ENCODE measurements around the gene NCMAP.
"Not testable (repeated sequence)": the region's sequence is repeated elsewhere in the genome, so short reads cannot be mapped to it uniquely, and the experiment has no call there.

Gene NCMAP, protein sequence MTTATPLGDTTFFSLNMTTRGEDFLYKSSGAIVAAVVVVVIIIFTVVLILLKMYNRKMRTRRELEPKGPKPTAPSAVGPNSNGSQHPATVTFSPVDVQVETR

DNA sequence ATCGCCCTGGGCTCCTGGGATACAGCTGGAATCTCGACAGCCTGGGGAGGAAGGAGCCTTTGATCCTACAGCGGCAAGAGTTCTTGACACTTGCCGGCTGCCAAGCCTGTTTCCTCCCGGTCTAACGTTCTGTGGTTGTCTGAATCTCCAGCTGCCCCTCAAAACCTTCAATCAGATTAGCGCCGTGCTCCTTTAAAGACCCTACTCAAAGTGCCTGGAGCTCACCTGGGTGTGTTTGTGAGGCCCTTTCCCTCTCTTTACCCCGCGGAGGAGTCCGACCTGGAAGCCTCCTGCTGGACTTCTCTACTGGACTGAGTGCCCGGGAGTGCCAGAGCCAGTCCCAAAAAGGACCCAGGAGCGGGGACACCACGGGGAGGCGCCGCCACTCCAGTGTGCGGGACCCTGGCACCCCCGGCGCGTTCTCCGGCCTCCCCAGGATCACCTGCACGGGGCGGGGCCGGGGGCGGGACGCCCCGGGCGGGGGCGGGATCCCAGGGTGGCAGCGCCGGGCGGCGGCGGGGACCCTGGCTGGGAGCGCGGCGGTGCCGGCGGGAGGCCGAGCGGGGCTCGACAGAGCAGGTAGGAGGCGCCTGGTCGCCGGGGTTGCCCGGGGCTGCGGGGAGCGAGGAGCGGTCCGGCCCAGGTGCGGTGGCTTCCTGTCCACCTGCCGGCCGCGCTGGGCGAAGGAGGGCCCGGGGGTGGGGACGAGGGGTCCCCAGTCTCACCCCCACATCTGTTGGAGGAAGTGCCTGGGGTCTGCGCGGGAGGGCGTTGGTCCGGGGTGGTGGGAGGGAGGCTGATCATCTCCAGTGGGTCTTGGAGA is at the start of gene NCMAP:
Gene NCMAP (plus strand): TSS at position 497 of the 823 bp plus-strand sequence. CDS start 39,344 bp downstream, outside the sequence.
- in situ Hi-C loops (cut with HindIII; ENCODE audit: low sequenced_read_pairs), result no loop called here

DNA sequence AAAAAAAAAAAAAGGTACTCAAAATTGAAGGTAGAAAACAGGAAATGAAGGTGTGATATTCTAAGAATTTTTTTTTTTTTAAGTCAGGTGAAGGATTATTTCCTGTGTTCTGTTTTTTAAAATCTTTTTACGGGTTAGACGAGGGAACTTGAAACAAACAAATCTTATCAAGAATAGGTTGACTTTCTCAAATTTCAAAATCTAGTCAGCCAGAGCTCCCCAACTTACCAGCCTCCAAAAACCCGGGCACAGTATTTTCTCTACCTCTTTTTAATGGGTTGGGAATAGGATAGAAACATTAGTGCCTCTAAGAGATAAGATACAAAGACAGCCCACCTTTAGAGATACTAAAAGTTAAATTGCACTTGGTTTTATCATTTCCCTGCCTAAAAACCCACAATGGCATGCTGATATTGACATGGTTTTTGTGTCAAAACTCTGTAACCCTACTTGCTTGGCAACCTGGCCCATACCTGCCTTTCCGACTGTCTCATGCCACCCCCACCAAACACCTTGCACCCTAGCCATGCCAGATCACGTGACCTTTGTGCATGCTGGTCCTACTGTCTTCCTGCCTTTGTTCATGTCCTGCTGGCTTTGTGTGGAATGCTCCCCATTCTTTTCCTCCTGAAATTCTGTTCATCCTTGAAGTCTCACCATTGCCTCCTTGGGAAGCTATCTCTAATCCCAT is 49.1 kb upstream of the NCMAP start:
- in situ Hi-C loops (cut with HindIII; ENCODE audit: low sequenced_read_pairs), result no loop called here

DNA sequence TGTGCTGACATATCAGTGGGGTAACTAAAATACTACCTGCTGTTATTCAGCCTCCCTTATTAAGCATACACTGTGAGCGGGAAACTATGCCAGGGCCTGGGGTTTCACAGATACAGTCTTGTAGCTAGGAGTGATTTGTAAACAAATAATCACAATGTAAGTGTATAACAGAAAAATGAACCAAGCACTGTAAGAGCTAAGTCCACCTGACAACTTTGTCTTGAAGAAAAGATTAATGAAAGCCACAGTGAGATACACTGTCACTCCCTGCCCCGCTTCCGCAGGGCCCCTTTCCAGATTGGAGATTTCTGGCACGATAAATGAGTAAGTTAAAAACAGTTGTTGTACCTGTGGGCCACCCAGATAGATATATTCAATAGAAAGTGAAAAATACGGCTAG is 48.5 kb upstream of the NCMAP start:
- in situ Hi-C loops (cut with HindIII; ENCODE audit: low sequenced_read_pairs), result no loop called here

DNA sequence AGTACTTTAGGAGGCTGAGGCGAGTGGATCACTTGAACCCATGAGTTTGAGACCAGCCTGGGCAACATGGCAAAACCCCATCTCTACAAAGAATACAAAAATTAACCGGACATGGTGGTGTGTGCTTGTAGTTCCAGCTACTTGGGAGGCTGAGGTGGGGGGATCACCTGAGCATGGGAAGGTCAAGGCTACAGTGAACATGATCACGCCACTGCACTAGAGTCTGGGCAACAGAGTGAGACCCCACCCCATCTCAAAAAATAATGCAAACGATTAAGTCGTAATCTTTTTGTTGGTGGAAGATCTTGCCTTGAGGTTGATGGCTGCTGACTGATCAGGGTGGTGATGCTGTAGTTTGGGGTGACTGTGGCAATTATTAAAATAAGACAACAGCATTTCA is 47.0 kb upstream of the NCMAP start:
- in situ Hi-C loops (cut with HindIII; ENCODE audit: low sequenced_read_pairs), result no loop called here

DNA sequence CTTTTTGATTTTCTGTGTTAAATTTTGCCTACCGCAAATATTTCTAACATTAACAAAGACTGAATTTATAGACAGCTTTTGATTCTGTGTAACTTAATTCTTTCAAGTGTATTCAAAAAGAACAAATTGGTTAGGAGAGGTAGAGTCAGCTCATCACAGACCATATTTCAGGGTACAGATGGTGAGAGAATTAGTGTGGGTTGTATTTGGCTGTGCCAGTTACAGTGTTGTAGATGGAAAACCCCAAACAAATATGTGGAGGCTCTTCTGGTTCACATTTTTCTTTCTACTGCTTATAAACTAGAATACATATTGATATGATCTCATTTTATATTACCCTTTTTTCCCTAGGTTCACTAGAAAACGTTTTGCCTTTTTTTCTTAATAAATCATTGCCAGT is 42.2 kb upstream of the NCMAP start:
- in situ Hi-C loops (cut with HindIII; ENCODE audit: low sequenced_read_pairs), result no loop called here

DNA sequence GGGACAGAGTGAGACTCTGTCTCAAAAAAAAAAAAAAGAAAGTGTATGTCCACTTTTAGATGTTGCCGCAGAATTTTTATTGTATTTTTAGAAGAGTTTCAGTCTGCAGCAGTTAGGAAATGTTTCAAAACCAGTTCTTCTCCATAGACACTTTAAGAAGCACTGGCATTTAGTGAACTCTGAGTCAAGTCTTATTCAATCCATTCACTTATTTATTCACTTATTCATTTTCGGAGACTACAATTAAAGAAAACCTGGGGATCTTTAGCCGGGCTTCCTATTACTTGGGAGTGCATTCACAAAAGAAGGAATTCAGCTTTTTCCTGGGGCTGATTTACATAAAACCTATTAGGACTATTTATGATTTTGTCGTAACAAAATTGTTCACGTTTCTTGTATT is 40.9 kb upstream of the NCMAP start:
- in situ Hi-C loops (cut with HindIII; ENCODE audit: low sequenced_read_pairs), result no loop called here

DNA sequence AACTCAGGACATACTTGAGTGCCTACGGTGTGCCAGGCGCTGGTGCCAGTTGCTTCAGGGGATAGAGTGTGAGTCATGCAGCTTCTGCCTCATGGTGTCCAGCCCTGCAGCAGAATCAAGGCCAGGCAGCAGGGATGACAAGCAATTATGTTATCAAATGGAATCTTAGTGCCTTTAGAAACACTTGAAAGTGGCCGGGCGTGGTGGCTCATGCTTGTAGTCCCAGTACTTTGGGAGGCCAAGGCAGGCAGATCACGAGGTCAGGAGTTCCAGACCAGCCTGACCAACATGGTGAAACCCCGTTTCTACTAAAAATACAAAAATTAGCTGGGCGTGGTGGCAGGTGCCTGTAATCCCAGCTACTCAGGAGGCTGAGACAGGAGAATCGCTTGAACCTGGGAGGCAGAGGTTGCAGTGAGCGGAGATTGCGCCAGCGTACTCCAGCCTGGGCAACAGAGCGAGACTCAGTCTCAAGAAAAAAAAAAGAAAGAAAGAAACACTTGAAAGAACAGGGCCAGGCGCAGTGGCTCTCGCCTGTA is 40.1 kb upstream of the NCMAP start:
- in situ Hi-C loops (cut with HindIII; ENCODE audit: low sequenced_read_pairs), result not testable (repeated sequence)

DNA sequence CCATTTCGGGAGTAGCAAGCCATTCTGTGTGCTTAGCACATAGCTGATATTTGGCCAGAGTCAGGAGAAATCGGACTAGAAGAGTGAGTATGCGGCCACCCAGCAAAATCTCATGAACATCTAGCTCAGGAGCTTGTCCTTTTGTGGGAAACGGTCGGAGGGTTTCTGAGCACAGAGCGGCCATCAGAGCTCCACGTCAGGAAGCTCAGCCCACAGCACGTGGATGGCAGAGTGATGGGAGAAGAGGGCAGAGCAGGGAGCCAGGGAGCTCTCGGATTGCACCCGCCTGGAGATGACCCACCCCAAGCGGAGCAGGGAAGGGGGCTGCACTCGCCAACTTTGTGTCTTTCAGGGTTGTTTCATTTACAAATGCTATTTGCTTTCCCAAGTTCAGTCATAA is 39.4 kb upstream of the NCMAP start:
- in situ Hi-C loops (cut with HindIII; ENCODE audit: low sequenced_read_pairs), result no loop called here

DNA sequence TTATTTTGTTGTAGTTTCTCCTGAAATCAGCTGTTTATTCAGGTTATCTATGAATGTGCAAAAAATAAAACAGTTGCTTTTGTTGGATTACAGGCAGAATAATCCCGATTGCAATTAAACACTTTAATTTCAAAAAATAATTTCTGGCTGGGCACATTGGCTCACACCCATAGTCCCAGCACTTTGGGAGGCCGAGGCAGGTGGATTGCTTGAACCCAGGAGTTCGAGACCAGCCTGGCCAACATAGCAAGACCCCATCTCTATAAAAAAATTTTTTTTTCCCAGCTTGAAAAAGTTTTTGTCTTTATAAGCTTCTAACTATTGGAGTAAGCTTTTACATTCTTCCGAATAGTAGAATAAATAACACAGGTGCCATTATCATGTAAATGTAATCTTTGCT is 38.0 kb upstream of the NCMAP start:
- in situ Hi-C loops (cut with HindIII; ENCODE audit: low sequenced_read_pairs), result no loop called here

DNA sequence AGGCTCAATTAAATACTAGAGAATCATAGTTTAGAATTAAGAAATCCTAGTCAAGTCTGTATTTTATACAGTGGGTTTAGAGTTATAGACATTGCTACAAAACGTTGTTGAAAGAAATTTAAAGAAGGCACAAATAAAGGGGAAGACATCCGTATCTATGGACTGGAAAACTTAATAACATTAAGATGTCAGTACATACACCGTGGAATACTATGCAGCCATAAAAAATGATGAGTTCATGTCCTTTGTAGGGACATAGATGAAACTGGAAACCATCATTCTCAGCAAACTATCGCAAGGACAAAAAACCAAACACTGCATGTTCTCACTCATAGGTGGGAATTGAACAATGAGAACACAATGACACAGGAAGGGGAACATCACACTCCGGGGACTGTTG is 35.6 kb upstream of the NCMAP start:
- in situ Hi-C loops (cut with HindIII; ENCODE audit: low sequenced_read_pairs), result not testable (repeated sequence)

DNA sequence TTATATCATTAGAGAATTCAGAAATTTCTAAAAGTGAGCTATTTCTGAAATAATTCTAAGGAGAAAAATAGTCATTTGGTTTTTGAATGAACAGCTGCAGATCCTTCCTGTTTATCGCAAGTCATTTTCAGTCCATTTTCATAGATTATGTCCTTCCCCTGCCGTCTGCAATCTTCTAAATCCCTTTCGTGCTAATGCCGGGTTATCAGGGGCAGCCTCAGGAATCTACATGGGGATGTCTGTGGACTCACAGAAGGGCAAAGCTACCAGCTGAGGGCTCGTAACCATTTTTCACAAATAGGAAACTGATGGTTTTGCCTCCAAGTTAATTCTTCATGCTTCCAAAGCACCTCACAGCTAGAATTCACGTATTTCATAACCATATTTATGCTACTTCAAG is 30.3 kb upstream of the NCMAP start:
- in situ Hi-C loops (cut with HindIII; ENCODE audit: low sequenced_read_pairs), result loop anchor here (25.0 kb wide), 1 partner anchor 338 kb away; the partner anchor contains the start of gene IFNLR1

DNA sequence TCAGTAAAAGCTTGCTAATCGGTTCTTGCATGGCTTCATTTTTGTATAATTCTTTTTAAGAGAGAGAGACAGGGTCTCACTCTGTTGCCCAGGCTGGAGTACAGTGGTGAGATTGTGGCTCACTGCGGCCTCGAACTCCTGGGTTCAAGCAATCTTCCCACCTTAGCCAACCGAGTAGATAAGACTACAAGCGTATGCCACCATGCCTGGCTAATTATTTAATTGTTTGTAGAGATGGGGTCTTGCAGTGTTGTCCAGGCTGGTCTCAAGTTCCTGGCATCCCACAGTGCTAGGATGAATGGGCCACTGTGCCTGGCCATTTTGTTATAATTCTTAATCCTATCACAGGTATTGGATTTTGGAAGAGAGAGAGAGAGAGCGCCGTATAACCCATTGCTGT is 29.8 kb upstream of the NCMAP start:
- in situ Hi-C loops (cut with HindIII; ENCODE audit: low sequenced_read_pairs), result loop anchor here (25.0 kb wide), 1 partner anchor 339 kb away; the partner anchor contains the start of gene IFNLR1

DNA sequence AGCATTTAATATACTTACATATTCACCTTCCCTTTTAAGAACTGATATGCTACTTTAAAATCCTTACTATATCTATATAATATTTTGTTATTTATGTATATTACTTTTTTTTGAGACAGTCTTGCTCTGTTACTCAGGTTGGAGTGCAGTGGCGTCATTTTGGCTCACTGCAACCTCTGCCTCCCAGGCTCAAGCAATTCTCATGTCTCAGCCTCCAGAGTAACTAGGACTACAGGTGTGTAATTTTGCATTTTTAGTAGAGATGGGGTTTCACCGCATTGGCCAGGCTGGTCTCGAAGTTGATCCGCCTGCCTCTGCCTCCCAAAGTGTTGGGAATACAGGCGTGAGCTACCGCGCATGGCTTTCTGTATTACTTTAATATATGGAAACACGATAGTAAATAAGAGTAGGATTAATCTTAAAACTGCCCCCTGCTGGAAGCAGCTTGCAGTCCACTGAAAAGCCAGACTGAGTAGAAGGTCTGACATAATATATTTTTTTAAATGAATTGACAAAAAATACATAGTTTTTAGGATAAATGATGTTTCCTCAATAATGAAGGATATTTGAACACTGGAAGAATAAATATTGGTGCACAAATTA is 28.8 kb upstream of the NCMAP start:
- in situ Hi-C loops (cut with HindIII; ENCODE audit: low sequenced_read_pairs), result loop anchor here (25.0 kb wide), 1 partner anchor 340 kb away; the partner anchor contains the start of gene IFNLR1

DNA sequence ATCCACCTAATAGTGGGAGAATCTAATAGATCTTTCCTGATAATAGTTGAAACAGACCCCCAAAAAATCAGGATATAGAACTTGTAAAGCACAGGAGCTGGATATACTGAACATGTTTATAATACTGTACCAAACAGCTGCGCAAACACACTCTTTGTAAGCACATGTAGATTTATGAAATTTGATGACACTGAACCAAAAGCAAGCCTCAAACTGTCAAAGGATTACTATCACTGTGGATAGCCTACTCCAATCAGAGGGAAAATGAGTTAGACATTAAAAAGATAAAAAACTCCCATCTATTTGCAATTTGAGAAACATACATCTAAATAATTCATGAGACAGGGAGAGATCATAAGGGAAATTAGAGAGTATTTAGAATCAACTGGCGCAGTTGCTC is 27.1 kb upstream of the NCMAP start:
- in situ Hi-C loops (cut with HindIII; ENCODE audit: low sequenced_read_pairs), result loop anchor here (25.0 kb wide), 1 partner anchor 341 kb away; the partner anchor contains the start of gene IFNLR1

DNA sequence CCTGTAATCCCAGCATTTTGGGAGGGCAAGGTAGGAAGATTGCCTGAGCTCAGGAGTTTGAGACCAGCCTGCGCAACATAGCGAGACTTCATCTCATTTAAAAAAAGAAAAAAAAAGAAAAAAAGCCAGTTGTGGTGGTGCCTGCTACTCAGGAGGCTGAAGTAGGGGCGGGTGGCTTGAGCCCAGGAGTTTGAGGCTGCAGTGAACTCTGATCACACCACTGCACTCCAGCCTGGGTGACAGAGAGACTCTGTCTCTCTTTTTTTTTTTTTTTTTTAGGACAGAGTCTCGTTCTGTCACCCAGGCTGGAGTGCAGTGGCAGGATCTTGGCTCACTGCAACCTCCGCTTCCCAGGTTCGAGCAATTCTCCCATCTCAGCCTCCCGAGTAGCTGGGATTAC is 26.6 kb upstream of the NCMAP start:
- in situ Hi-C loops (cut with HindIII; ENCODE audit: low sequenced_read_pairs), result loop anchor here (25.0 kb wide), 1 partner anchor 342 kb away; the partner anchor contains the start of gene IFNLR1

DNA sequence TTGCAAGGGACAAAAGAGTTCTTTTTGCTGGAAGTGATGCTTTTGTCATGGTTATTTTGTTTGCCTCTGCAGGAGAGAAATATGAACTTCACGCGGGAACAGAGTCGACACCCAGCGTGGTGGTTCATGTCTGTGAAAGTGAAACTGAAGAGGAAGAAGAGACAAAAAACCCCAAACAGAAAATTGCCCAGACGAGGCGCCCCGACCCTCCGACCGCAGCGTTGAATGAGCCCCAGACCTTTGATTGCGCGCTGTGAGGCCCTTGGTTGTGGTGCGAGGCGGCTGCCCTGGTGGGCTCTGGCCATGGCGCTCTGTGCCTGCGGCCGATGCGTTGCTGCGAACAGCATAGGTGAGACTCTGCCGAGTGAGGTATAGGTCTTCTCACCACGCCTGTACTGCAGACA is 20.9 kb upstream of the NCMAP start:
- in situ Hi-C loops (cut with HindIII; ENCODE audit: low sequenced_read_pairs), result loop anchor here (5.0 to 25.0 kb wide), 2 partner anchors 102 to 348 kb away; partner anchors contain the start of gene IFNLR1

DNA sequence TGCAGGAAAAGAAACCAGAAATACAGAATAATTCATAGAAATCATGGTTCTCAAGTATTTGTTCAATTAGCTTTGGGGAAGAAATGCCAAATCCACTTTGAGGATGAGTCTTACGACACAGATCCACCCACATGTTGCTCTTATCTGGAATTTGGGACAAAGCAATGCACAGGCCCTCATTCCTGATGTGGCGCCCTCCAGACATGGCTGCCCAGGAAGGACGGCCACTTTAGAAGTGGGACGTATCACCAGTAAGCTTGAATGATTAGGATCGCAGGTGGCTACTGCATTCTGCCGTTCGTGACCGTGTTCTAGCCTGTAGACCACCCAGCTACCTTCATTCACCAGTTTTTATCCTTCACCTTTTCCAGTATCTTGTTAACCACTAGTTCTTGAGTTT is 20.1 kb upstream of the NCMAP start:
- in situ Hi-C loops (cut with HindIII; ENCODE audit: low sequenced_read_pairs), result loop anchor here (5.0 to 25.0 kb wide), 2 partner anchors 102 to 348 kb away; partner anchors contain the start of gene IFNLR1

DNA sequence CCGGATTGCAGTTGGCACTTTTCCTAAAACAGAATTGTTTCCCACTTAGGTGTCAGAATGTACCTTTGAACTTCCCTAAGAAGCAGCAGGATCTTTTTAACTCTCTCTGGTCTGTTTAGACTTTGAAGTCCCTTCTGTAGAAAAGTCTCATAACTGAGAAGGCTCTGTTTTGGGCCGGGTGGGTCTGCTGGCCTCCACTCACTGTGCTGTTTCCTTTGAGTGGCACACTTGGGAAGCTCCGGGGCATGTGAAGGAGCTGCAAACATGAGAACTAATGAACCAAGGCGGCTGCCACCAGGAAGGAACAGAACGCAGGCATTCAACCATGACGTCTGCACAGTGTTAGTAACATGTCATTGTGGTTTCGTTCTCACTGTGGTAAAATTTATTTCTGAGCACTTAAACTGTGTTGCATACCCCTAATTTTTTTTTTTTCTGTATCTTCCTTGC is 19.5 kb upstream of the NCMAP start:
- in situ Hi-C loops (cut with HindIII; ENCODE audit: low sequenced_read_pairs), result loop anchor here (5.0 to 25.0 kb wide), 2 partner anchors 101 to 349 kb away; partner anchors contain the start of gene IFNLR1

DNA sequence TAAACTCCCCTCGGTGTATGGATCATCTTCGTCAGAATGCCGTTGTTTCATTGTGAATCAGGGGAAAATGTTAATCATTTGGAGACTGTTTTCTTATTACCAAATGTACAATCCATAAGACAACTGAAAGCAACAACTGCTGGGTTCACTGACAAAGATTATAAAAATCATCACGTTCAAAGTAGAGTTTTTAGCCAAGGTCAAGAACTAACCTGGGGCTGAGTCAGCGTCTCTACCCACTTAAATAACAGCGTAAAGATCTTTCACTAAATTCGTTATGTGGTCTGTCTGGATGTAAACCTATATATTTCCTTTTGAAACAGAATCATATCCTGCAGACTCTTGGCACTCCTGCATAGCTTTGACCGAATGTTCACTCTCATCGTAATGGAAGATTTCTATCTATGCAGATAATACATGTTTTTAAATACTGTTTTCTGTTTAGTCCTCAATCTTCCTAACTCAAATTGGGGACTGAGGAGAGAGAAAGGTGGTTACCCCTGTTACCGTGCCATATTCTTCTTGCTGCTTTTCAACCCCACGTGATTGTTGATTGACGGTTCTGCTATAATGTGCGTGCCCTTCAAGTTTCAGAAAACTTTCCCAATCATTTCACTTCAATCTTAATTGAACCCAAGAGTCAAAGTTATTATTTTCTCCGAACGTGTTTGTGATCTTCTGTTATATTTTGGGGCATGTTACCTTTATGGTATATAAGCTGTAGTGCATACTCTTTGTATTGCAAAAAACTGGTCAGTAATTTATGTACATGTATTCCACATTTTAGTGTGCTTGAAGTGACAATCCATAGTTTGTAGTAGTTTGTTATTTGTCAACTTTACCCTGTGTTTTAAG is 15.6 kb upstream of the NCMAP start:
- in situ Hi-C loops (cut with HindIII; ENCODE audit: low sequenced_read_pairs), result loop anchor here (25.0 kb wide), 1 partner anchor 353 kb away; the partner anchor contains the start of gene IFNLR1
